GM21515 (cell line): ENCODE measurements around the gene RAD51B.
"Not testable (repeated sequence)": the region's sequence is repeated elsewhere in the genome, so short reads cannot be mapped to it uniquely, and the experiment has no call there.

ENCODE experiments used
- ATAC-seq: cut with Tn5 transposase; IDR thresholded peaks from one replicate; pipeline ENCODE4 v1.9.1; 2021; ENCODE audit not compliant: unreplicated experiment

Gene RAD51B

GRCh38 chr14:67977434-67978034 lies 158.0 kb downstream of the RAD51B start:
- ATAC-seq = no peak

GRCh38 chr14:67978749-67979148 lies 159.2 kb downstream of the RAD51B start:
- ATAC-seq = no peak

- no peak for ATAC-seq
These were observed 163.4 kb downstream of the RAD51B start for GRCh38 chr14:67982711-67983608.

DNA sequence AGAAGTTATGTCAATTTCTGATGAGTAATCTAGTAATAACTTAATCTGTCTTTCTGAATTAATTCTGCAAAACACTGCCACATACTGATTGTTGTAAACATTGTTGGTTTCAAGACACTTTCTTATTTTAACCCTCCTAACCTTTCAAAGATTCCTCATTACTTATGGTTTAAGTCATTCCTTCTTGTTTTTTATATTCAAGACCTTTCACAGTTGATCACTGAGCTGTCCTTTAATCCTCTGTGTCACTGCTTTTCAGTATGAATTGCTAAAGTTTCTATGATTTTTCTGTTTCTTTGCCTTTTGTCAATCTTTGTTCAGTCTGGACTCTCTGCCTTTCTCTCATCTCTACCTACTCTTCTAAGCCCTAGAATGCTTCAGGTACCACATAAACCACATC lies 164.7 kb downstream of the RAD51B start:
- ATAC-seq = no peak

DNA sequence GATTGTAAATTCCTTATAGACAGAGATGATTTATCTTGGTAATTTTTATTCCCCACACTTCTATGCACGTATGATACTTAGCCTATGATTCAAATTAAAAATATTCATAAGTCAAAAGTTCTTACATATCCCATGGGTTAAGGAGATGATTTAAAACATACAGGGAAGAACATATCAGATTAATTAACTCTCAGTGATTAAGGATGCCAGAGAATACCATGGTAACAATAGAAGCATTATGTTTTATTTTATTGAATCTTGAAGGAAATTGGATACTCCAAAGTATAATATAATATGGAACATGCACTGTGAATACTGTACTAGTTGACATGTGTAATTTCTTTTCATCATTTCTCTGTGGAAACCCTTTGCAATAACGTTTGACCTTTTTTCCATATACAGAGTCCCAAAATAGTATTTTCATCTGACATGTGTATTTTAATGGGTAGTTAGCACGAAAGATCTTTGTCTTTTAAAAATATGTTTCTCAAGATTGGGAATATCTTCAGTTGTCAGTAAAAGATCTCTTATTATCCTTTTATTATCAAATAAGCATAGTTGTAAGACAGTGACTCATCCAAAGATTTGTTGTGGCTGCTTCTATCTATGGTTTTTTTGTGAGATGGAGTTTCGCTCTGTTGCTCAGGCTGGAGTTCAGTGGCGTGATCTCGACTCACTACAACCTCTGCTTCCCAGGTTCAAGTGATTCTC lies 166.7 kb downstream of the RAD51B start:
- no peak for ATAC-seq

DNA sequence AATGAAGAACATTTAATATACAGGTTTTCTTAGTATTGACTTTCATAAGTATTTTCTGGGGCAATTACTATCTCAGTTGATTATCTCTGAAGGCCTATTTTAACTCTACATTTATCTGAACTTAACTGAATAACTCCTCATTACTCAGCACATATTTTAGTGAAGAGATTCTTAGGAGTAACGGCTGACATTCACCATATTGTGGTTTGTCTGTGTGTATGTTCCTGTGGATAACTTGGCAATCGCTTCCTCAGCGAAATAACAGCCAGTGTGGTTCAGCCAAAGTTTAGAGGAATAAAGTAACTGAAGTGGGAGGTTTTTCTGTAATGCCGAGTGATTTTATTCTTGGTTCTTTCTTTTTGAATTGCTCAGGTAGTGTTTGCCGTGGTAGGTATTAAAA lies 168.0 kb downstream of the RAD51B start:
- no peak for ATAC-seq

- ATAC-seq = not testable (repeated sequence)
These were observed 168.6 kb downstream of the RAD51B start for GRCh38 chr14:67988210-67988609.

- no peak for ATAC-seq
These were observed 171.0 kb downstream of the RAD51B start for GRCh38 chr14:67990576-67990975.

DNA sequence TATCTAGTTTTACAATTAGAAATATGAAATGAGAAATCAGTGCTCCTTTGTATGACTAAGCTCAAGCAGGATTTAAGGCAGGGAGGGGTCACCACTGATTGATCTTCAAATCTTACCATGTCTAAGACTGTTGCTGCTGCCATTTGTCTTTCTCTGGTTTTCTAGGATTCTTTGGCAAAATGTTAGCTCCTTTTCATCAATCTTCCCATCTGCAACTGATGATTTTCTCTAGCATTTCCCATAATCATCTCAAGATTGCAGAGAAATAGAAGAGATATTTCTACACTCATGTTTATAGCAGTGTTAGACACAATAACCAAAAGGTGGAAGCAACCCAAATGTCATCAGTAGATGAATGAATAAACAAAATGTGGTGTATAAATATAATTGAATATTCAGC lies 175.0 kb downstream of the RAD51B start:
- ATAC-seq = no peak

GRCh38 chr14:67996235-67996634 lies 176.7 kb downstream of the RAD51B start:
- ATAC-seq = no peak

GRCh38 chr14:67998834-67999233 lies 179.3 kb downstream of the RAD51B start:
- ATAC-seq = no peak

- ATAC-seq = no peak
These were observed 179.7 kb downstream of the RAD51B start for GRCh38 chr14:67999290-67999689.

GRCh38 chr14:67999705-68000384 lies 180.3 kb downstream of the RAD51B start:
- no peak for ATAC-seq

DNA sequence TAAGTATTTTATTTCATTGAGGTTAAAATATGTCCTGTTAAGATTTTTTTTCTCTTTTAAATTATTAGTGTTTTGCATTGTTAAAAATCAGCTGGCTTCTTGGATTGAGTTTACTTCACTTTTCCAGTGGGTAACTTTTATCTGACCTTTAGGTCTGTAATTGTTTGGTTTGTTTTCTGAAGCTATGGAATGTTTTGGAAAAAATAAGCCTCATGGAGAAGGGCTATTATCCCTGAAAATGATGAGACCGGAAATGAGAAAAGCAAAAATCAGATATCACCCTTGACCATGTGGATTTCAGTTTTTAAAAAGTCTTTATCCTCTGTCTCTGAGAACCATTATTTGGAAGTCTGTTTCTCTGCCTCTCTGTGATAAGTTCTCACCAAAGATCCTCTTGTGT lies 180.9 kb downstream of the RAD51B start:
- ATAC-seq = no peak

DNA sequence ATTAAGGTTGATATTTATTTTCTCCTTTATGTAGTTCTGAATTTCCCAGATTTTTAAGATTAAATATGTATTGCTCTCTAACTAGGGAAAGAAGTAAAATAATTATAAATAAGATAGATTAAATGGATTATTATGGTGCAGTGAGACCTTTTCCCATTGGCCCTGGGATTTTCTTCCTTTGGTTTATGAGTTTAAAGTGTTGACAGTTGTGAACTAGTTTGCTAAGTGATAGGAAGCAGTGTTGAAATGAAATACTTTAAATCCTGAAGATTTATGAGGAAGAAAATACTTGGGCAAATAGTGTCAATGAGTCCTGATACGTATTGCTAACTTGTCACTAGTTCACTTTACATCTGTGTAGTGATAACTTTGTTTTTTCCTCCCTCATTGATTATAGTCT lies 188.9 kb downstream of the RAD51B start:
- no peak for ATAC-seq

- ATAC-seq = no peak
These were observed 191.9 kb downstream of the RAD51B start for GRCh38 chr14:68011406-68012028.

GRCh38 chr14:68012871-68013270 lies 193.3 kb downstream of the RAD51B start:
- no peak for ATAC-seq

GRCh38 chr14:68013326-68013725 lies 193.7 kb downstream of the RAD51B start:
- ATAC-seq = no peak

- ATAC-seq = no peak
These were observed 195.2 kb downstream of the RAD51B start for GRCh38 chr14:68014771-68015170.

DNA sequence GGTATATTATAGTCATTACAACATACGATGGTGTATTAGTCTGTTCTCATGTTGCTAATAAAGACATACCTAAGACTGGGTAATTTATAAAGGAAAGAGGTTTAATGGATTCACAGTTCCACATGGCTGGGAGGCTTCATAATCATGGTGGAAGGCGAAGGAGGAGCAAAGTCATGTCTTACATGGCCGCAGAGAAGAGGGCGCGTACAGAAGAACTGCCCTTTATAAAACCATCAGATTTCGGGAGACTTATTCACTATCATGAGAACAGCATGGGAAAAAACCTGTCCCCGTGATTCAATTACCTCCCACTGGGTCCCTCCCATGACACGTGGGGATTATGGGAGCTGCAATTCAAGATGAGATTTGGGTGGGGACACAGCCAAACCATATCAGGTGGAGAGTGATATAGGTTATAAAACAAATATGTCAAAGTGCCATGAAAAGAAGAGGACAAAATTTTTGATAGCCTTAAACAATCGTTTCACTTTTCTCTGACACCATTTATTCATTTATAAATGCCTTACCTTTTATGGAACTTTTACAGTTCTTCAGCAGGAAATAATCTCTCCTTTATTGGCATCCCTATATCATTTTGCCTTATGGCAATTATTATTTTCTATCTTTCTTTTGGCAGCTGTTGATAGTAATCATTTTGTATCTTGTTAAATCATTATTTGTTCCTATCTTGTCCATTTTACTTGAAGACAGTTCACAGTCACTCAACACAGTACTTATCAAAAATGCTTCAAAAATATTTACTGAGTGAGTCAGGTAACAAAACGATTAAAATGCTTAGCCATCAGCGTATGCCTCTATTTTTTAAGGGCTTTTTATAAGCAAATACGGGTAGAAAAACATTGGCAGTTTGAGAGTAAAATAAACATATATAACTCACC lies 196.0 kb downstream of the RAD51B start:
- ATAC-seq = no peak
